HG03095 (cell line): ENCODE data around the gene AKIP1.

Experiments used
- ATAC-seq: cut with Tn5 transposase; IDR thresholded peaks from one replicate; pipeline ENCODE4 v1.9.1; 2021; ENCODE audit warnings: moderate library complexity; ENCODE audit not compliant: unreplicated experiment

Gene AKIP1

DNA sequence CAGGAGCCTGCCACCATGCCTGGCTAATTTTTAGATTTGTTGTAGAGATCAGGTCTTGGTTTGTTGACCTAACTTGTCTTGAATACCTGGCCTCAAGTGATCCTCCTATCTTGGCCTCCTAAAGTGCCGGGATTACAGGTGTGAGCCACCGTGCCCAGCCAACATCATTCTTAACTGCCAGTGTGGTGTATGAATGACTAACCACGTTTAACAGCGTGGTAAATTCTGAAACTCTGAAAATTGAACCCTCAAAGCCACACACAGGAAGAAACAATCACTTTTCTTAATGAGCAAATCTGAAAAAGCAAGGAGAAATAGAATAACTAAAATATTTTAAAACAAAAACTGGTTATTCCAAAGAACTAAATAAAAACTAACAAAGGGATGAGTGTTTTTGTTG, 45.9 kb downstream of the AKIP1 start:
- no peak for ATAC-seq

DNA sequence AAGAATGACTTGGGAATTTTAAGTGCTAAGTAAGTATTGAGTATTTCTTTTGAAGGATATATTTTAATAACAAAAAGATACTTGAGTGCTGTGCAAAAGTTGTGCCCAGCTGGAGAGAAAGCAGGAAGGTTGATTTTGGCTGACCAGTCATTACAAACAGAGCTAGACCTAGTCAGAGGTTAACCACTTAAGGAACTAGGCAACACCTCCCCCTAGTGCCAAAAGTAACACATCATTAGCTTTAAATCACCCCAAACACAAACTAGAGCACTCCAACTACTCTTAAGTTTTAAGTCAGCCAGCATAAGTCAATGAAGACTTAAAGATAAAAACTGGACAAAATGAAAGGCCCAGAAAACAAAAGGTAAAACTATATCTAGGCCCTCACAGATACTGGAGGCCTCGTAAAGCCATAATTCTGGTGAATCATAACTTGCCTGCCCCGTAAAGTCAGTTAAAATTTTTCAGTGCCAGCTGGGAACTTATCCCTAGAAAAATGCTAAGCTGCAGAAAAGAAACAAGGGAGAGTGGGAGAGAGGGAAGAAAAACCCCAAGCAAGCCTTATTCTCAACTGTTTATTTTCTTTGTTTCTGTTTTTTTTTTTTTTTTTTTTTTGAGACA, 48.7 kb downstream of the AKIP1 start:
- ATAC-seq: peak; percentile 47

DNA sequence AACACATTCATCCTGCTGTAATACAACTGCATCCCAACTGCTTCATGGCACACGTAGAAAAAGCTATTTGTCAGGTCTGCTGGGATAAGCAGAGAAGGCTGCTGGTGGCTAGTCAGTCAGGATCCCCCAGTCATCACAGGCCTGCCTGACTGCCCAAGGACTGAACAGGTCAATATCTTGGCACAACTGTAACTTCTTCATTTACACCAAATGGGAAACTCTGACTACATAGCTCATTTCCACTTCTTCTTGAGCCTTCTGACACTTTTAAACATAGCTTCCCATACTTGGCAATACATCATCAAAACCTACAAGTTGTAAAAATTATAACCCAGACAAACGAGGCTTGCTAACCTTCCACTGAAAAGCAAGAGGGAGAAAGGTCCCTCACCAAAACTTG, 50.4 kb downstream of the AKIP1 start:
- ATAC-seq: no peak

DNA sequence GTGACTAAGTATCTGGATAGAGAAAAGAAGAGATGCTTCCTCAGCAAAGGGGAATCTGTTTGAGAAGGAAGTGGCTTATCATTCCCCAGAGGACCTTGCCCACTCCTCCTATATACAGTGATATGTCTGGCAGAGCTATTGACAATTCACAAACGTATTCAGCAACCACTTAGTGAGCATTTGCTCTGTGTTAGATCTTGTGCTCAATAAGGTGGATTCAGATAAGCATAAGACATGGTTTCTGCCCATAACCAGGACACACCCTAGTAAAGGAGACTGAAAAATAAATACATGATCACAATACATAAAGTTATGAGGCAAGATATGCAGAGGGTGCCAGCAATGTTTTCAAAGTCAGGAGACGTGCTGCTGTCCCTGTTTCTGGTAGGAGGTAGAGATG, 51.9 kb downstream of the AKIP1 start:
- no peak for ATAC-seq

DNA sequence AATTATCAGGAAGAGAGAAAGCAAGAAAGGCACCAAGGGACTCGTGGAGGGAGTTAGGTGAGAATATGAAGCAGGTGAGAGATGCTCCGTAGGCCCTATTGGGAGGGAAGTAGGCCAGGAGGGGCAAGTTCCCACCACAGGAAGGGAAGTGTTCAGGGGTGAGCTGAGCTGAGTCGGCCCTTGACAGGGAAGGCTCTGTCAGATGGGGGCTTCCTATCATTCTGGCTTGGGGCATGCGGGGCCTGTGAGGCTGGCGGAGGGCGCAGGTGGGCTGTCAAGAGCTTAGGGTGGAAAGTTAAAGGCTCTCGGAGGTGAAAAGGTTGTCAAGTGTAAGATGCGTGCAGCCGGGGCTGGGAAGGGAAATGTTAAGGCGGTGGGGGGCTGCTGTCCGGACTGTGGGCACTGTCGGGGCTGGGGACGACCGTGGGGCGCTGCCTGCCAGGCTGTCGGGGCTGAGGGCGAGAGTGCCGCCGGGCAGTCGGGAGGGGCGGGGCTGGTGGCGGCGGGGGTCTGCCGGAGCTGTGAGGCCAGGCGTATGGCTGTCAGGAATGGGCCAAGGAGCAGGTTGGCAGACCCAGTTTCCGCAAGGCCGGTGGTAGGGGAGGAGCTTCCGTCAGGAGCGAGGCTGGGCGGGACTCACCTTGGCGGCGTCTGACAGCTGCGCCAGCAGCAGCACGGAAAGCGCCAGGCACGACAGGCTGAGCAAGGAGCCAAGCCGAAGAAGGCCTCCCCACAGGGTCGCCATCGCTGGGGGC, 52.8 kb downstream of the AKIP1 start:
- ATAC-seq: peak; percentile 52

DNA sequence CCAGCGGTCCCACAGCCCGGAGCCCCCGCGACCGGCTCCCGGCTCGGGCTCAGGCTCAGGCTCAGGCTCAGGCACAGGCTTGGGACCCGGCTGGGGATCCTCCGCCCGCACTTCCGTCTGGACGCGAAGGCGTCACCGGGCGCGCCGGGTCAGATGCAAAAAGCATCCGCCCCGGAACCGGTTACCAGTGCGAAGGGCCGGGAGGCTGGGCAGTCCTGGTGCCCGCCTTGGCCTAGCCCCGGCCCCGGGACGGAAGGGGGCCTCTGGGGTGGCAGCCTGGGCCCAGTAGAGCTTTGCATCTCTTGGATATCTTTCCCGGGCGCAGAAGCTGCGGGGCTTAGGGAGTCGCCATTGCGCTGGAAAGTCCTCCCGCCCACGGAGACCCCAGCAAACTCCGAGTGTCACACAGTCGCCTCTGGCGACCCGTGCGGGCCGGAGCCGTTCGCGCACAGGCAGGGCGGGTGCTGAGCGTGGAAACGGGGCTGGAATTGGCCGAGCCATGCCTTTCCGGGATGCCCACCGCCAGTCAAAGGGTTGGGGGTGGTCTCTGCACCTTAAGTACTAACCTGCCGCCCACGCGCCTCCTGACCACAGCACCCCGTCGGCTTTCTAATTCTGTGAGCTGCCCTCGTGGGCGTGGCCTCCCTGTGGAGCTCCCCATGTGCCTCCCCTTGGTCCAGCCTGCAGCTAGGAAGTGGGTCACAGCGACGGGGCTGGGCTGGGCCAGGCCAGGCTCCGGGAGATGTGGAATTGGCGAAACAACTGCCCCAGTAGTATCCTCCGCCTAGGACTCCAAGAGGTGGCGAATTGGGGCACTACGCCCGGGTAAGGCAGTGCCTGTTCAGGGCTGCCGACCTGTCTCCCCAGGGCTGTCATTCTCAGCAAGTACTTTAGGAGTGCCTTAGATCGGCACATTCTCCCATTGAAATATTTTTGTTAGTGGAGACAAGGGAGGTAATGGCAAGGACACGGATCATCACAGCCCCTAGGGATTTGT, 53.6 kb downstream of the AKIP1 start, which contains the start of gene TMEM9B:
Gene TMEM9B, minus strand, starts transcription at position 119 of the 997 bp plus-strand sequence. CDS start 129 bp downstream, outside the sequence.
- peak; percentile 84 for ATAC-seq

DNA sequence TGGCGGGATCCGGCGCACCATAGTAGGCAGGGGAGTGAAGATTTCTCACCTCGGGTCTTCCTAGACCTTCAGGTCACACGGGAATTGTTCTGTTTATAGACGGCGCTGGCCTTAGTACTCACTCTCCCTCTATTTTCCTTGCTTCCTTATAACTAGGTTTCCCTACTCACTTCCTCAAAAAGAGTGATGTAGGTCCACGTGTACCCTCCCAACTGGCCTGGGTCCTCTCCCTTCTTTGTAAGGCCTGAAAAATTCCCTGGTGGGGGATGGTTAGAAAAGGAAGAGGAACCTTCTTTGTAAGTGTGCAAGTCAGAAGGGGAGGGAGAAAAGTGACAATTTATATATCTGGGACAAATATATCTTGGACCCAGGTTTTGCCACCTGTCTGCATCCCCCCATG, 56.2 kb downstream of the AKIP1 start:
- ATAC-seq: no peak
